Measurements from ENCODE around the gene CDK6. TPM values are rescaled to one million over a fixed set of nuclear protein-coding genes. Genes with fewer than 3 reads are reported as not detected.

The CDK6 gene
- total RNA-seq, 1 donor from 2014 or later: 6.0 TPM

- Mint-ChIP-seq H3K4me3 (no peak overlapping the region), H3K27ac (no peak overlapping the region), H3K9me3 (no peaks in the 10 kb centered on the region), H3K36me3 (peaks cover 6% of the 10 kb centered on the region), H3K27me3 (ENCODE audit: insufficient read depth, low read depth) (peaks cover 2% of the 10 kb centered on the region), H3K4me1 (peaks cover 17% of the 10 kb centered on the region)
- Histone ChIP-seq H3K79me2 (ENCODE audit: low read depth) (no peaks in the 10 kb centered on the region), H3F3A (ENCODE audit: low read depth) (no peaks in the 10 kb centered on the region), H3K9ac (no peak overlapping the region), H3K4me3 (no peak overlapping the region), H4K20me1 (ENCODE audit: low read depth) (no peaks in the 10 kb centered on the region), H3K36me3 (no peaks in the 10 kb centered on the region), H3K4me1 (peaks cover 7% of the 10 kb centered on the region), H2AFZ (replicated peaks) (no peak overlapping the region), H3K27me3 (no peaks in the 10 kb centered on the region), H3K4me2 (no peak overlapping the region), H3K9me3 (ENCODE audit: low read depth) (no peaks in the 10 kb centered on the region), H3K27ac (no peak overlapping the region)
- no peak for DNase-seq (ENCODE audit: low spot score)
- no peak for TF ChIP-seq CTCF (IDR thresholded peaks at IDR 0.05)
- TF ChIP-seq EZH2phosphoT487 (IDR thresholded peaks at IDR 0.05): no peak
- no peak for TF ChIP-seq EZH2 (IDR thresholded peaks at IDR 0.05)
Observed at GRCh38 chr7:92647652-92648051, 188.7 kb downstream of the CDK6 start.

GRCh38 chr7:92647011-92647625, 189.3 kb downstream of the CDK6 start:
- TF ChIP-seq CTCF (IDR thresholded peaks at IDR 0.05) (no peak), EZH2 (IDR thresholded peaks at IDR 0.05) (no peak), EZH2phosphoT487 (IDR thresholded peaks at IDR 0.05) (no peak)
- H3K4me3 ChIP-seq: no peak overlapping the region
- Mint-ChIP-seq H3K36me3 (peaks cover 8% of the 10 kb centered on the region), H3K4me1 (peaks cover 18% of the 10 kb centered on the region), H3K27ac (no peak overlapping the region), H3K27me3 (ENCODE audit: insufficient read depth, low read depth) (peaks cover 2% of the 10 kb centered on the region), H3K9me3 (no peaks in the 10 kb centered on the region), H3K4me3 (no peak overlapping the region)
- no peaks in the 10 kb centered on the region for H3K36me3 ChIP-seq
- H4K20me1 ChIP-seq (ENCODE audit: low read depth): no peaks in the 10 kb centered on the region
- H3F3A ChIP-seq (ENCODE audit: low read depth): no peaks in the 10 kb centered on the region
- no peak overlapping the region for H3K27ac ChIP-seq
- H3K4me1 ChIP-seq: peaks cover 7% of the 10 kb centered on the region
- H2AFZ ChIP-seq (replicated peaks): no peak overlapping the region
- no peaks in the 10 kb centered on the region for H3K9me3 ChIP-seq (ENCODE audit: low read depth)
- H3K4me2 ChIP-seq: no peak overlapping the region
- H3K9ac ChIP-seq: no peak overlapping the region
- no peaks in the 10 kb centered on the region for H3K27me3 ChIP-seq
- DNase-seq (ENCODE audit: low spot score): no peak
- no peaks in the 10 kb centered on the region for H3K79me2 ChIP-seq (ENCODE audit: low read depth)

GRCh38 chr7:92645114-92646061, 191.0 kb downstream of the CDK6 start:
- H3K27ac Mint-ChIP-seq: no peak overlapping the region
- no peak overlapping the region for H3K27ac ChIP-seq
- peaks cover 2% of the 10 kb centered on the region for H3K27me3 Mint-ChIP-seq (ENCODE audit: insufficient read depth, low read depth)
- peaks cover 7% of the 10 kb centered on the region for H3K4me1 ChIP-seq
- H3K9me3 ChIP-seq (ENCODE audit: low read depth): no peaks in the 10 kb centered on the region
- H3K9me3 Mint-ChIP-seq: no peaks in the 10 kb centered on the region
- H3K4me1 Mint-ChIP-seq: peaks cover 19% of the 10 kb centered on the region
- no peak overlapping the region for H3K4me3 ChIP-seq
- H3K4me3 Mint-ChIP-seq: no peak overlapping the region
- H3K36me3 ChIP-seq: no peaks in the 10 kb centered on the region
- no peaks in the 10 kb centered on the region for H3F3A ChIP-seq (ENCODE audit: low read depth)
- peaks cover 9% of the 10 kb centered on the region for H3K36me3 Mint-ChIP-seq
- H4K20me1 ChIP-seq (ENCODE audit: low read depth): no peaks in the 10 kb centered on the region
- no peaks in the 10 kb centered on the region for H3K27me3 ChIP-seq
- no peak overlapping the region for H3K9ac ChIP-seq
- peak; percentile 25 for DNase-seq (ENCODE audit: low spot score)
- TF ChIP-seq CTCF (IDR thresholded peaks at IDR 0.05) (no peak), EZH2phosphoT487 (IDR thresholded peaks at IDR 0.05) (no peak), EZH2 (IDR thresholded peaks at IDR 0.05) (no peak)
- no peaks in the 10 kb centered on the region for H3K79me2 ChIP-seq (ENCODE audit: low read depth)
- peak overlapping the region; percentile 19 for H2AFZ ChIP-seq (replicated peaks)
- H3K4me2 ChIP-seq: peak overlapping the region; percentile 14

Measured in neural progenitor cell (in vitro differentiated cells).